ENCODE measurements around the gene ISCU. TPM values are rescaled to one million over a fixed set of nuclear protein-coding genes. Genes with fewer than 3 reads are reported as not detected.

Gene ISCU
- total RNA-seq, 4 donors from 2014 or later = 105 to 148 (median 134) TPM

DNA sequence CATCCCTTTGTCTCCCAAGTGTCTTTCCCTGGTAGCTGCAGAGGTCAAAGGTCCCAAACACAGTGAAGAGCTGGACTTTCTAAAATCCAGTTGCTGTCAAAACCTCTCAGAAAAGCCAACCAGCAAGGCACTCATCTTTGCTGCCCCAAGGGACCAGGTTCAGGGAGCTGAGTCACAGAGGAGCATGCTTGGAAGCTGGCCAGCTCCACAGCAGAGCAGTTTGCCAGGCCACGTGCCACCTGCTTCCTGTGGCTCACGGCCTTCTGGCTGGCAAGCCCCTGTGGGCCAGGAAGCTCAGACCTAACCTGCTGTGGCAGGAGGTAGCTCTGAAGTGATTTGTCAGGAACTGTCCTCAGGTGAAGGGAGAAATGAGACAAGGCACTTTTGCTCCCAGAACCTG lies 3.6 kb downstream of the ISCU start:
- no peak for TF ChIP-seq POLR2AphosphoS5 (IDR thresholded peaks at IDR 0.05)
- Histone ChIP-seq H3K36me3 (peaks cover 51% of the 10 kb centered on the region), H3K4me1 (peaks cover 28% of the 10 kb centered on the region), H3K9me3 (no peaks in the 10 kb centered on the region), H3K27me3 (no peaks in the 10 kb centered on the region), H3K4me3 (no peak overlapping the region), H3K27ac (no peak overlapping the region)
- peak in 1 of 2 donors; percentile 77 for DNase-seq (ENCODE audit: low spot score in 2 of 2)
- WGBS = 20% methylated on average over 1 of the region's 2 CpGs

DNA sequence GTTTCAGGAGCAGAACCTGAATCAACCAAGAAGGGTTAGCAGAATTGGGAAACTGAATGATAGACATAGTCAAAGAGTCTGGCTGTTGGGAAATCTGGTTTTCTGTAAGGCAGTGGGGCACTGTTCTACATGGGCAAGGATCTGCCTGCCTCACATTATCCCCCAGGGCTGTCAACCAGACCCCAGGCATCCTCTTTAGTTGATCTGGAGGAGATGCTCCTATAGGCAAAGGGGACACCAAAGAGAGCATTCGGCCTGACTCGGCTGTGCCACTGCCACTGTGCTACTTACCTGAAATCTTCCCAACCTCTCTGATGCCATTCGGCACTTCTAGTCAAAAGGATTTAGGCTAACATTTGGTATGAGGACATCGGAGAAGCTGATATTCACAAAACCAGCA lies 4.1 kb downstream of the ISCU start:
- peaks cover 28% of the 10 kb centered on the region for H3K4me1 ChIP-seq

DNA sequence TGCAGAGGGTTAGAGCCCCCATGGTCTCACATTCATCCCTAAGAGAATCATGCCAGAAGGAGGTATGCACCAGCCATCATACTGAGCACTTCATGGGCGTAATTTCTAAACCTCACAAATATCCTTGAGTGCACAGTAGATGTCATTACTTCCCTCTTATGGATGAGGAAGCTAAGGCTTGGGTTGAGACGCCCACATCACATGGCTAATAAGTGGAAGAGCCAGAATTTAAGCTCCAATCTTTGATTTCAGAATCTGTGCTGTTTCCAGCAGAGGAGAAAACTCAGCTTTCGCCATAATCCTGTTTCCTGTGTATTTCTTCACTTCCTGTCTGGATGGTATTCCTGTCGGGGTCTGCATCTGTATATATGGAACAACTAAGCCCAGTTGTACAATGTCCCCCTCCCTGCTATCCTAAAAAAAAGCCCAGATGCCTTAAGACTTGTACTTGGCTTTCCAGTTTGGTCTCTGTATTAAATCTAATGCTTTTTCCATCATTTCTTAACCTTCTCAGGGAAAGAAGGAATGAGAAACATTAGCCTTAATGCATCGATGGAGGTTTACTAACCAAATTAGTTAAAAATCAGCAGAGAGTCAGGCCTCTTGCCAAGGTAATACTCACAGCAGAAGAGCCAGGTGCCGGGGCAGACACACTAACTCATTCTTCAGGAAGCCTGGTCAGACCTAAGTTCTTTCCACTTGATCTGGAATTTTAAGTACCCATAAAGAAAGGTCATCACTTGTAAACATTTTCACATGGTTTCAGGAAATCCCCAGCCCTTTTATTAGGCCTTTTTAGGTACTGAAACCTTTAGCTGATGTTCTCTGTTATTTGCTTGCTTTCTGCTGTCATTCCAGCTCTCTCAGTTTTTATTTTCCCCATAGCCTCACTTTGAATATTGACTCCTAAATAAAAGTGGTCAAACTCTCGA lies 5.3 kb downstream of the ISCU start:
- H3K27ac ChIP-seq = no peak overlapping the region

More for the DNA sequence above, 4.1 kb downstream of the ISCU start:
- Histone ChIP-seq H3K36me3 (peaks cover 51% of the 10 kb centered on the region), H3K4me3 (no peak overlapping the region), H3K27ac (no peak overlapping the region), H3K27me3 (no peaks in the 10 kb centered on the region), H3K9me3 (no peaks in the 10 kb centered on the region)
- TF ChIP-seq POLR2A (IDR thresholded peaks at IDR 0.05) = no peak
- no peak for TF ChIP-seq POLR2AphosphoS5 (IDR thresholded peaks at IDR 0.05)
- no peak for TF ChIP-seq EP300 (IDR thresholded peaks at IDR 0.05)
- TF ChIP-seq, protein P1, sequence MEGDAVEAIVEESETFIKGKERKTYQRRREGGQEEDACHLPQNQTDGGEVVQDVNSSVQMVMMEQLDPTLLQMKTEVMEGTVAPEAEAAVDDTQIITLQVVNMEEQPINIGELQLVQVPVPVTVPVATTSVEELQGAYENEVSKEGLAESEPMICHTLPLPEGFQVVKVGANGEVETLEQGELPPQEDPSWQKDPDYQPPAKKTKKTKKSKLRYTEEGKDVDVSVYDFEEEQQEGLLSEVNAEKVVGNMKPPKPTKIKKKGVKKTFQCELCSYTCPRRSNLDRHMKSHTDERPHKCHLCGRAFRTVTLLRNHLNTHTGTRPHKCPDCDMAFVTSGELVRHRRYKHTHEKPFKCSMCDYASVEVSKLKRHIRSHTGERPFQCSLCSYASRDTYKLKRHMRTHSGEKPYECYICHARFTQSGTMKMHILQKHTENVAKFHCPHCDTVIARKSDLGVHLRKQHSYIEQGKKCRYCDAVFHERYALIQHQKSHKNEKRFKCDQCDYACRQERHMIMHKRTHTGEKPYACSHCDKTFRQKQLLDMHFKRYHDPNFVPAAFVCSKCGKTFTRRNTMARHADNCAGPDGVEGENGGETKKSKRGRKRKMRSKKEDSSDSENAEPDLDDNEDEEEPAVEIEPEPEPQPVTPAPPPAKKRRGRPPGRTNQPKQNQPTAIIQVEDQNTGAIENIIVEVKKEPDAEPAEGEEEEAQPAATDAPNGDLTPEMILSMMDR (IDR thresholded peaks at IDR 0.05) = no peak
- WGBS = 94% methylated on average over 4 of the region's 4 CpGs
- no peak for DNase-seq (ENCODE audit: low spot score in 2 of 2)

DNA sequence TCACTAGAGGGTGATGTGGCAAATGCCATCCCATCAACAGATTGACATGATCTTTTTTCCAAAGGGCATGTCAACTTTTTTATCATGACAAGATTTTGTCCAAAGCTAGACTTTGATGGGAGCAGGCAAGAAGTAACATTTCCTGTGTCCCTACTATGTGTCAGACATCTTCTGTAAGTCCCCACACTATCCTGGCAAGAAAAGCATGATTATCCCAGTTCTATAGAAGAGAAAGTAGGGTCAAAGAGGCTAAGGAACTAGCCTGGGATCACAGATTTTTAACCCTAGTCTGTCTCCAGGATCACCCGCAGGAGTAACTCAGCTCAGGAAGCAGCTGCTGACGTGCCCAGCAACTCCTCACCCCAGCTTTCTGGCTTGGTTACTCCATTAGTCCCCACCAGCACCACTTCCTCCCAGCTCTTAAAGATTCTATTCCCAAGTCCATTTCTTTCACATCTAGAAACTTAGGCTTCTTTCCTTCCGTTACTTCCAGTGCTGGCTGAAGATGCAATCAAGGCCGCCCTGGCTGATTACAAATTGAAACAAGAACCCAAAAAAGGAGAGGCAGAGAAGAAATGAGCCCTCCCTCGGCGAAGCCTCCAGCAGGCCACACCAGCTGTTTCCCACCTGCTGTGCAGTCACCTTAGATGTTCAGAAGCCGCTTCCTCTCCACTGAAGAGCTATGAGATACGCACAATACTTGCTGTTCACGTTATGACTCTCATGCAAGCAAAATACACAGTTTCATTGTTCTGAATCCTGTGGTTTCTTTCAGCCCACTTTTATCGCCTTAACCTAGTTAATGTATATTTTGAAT lies 6.2 kb downstream of the ISCU start:
- Histone ChIP-seq H3K4me3 (no peak overlapping the region), H3K9me3 (no peaks in the 10 kb centered on the region), H3K27me3 (no peaks in the 10 kb centered on the region), H3K36me3 (peaks cover 51% of the 10 kb centered on the region), H3K27ac (no peak overlapping the region), H3K4me1 (peaks cover 18% of the 10 kb centered on the region)
- 71% methylated on average over 10 of the region's 10 CpGs for WGBS
- no peak for DNase-seq (ENCODE audit: low spot score in 2 of 2)
- TF ChIP-seq POLR2A (IDR thresholded peaks at IDR 0.05) (no peak), POLR2AphosphoS5 (IDR thresholded peaks at IDR 0.05) (no peak), EP300 (IDR thresholded peaks at IDR 0.05) (no peak)
- TF ChIP-seq, protein P1 (IDR thresholded peaks at IDR 0.05) = no peak

More for the DNA sequence above, 5.3 kb downstream of the ISCU start:
- WGBS = 68% methylated on average over 7 of the region's 7 CpGs
- Histone ChIP-seq H3K36me3 (peaks cover 51% of the 10 kb centered on the region), H3K4me3 (no peak overlapping the region), H3K4me1 (peaks cover 23% of the 10 kb centered on the region), H3K27me3 (no peaks in the 10 kb centered on the region), H3K9me3 (no peaks in the 10 kb centered on the region)
- TF ChIP-seq EP300 (IDR thresholded peaks at IDR 0.05) (no peak), POLR2AphosphoS5 (IDR thresholded peaks at IDR 0.05) (no peak), POLR2A (IDR thresholded peaks at IDR 0.05) (no peak)
- TF ChIP-seq, protein P1 (IDR thresholded peaks at IDR 0.05) = no peak
- DNase-seq (ENCODE audit: low spot score in 2 of 2) = no peak

DNA sequence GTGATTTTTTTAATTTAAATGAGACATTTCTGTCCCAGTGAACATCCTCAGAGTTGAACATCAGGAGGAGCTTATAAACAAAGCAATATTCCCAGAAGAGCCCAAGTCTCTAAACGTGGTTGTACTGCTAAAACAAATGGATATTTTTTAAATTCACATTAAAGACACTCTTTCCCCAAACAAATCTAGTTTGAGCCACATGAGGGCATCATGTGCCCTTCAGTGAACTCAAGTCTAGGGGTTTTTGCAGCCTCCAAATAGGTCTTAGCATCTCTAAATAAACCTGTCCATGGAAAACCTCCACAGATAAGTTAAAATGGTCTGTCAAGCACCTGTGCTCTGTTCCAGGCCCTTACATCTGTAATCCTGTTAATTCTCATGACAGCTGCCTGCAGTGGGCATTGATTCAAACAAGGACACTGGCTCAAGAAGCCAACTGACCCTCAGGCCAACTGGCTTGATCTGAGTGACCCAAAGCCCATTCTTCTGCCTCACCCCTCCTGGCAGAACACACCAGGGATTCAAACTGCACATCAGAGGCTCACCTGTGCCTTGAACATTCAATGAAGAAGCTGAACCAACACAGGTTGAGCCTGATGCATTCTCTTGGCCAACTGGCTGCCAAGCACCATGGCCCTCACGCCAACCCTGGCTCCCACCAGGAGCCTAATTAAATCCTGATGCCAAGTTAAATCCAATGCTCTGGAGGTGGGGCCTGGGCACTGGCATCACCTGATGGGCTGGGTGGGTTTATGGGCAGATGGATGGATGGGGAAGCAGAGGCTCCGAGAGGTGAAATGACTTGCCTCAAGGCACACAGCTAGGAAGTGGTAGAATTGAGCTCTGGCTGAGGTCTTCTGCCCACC lies 8.6 kb downstream of the ISCU start:
- peak; percentile 42 to 50 for DNase-seq (ENCODE audit: low spot score in 2 of 2)
- peaks cover 42% of the 10 kb centered on the region for H3K36me3 ChIP-seq
- 55% methylated on average over 2 of the region's 3 CpGs for WGBS
- H3K9me3 ChIP-seq = no peaks in the 10 kb centered on the region
- no peak overlapping the region for H3K27ac ChIP-seq
- peaks cover 7% of the 10 kb centered on the region for H3K4me1 ChIP-seq
- no peaks in the 10 kb centered on the region for H3K27me3 ChIP-seq
- no peak overlapping the region for H3K4me3 ChIP-seq
- TF ChIP-seq POLR2A (IDR thresholded peaks at IDR 0.05) (no peak), EP300 (IDR thresholded peaks at IDR 0.05) (no peak), POLR2AphosphoS5 (IDR thresholded peaks at IDR 0.05) (no peak)
- TF ChIP-seq, protein P1 (IDR thresholded peaks at IDR 0.05) = no peak
